ENCODE results near the gene ENSA.
"Not testable (repeated sequence)": the region's sequence is repeated elsewhere in the genome, so short reads cannot be mapped to it uniquely, and the experiment has no call there.

ENSA gene

GRCh38 chr1:150621497-150622302 is 7.7 kb downstream of the ENSA start:
- no peak for DNase-seq

DNA sequence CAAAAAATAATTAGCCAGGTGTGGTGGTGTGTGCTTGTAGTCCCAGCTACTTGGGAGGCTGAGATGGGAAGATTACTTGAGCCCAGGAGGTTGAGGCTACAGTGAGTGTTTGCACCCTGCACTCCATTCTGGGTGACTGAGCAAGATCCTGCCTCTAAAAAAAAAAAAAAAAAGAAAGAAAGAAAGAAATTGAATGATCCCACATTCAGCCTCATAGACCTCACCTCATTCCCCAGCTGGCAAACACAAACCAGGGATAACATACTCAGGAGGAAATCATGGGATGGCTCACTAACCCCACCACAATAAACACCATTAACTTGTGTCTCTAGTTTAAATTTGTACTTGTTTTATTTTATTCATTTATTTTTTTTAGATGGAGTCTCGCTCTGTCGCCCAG is 8.5 kb downstream of the ENSA start:
- no peak for DNase-seq

DNA sequence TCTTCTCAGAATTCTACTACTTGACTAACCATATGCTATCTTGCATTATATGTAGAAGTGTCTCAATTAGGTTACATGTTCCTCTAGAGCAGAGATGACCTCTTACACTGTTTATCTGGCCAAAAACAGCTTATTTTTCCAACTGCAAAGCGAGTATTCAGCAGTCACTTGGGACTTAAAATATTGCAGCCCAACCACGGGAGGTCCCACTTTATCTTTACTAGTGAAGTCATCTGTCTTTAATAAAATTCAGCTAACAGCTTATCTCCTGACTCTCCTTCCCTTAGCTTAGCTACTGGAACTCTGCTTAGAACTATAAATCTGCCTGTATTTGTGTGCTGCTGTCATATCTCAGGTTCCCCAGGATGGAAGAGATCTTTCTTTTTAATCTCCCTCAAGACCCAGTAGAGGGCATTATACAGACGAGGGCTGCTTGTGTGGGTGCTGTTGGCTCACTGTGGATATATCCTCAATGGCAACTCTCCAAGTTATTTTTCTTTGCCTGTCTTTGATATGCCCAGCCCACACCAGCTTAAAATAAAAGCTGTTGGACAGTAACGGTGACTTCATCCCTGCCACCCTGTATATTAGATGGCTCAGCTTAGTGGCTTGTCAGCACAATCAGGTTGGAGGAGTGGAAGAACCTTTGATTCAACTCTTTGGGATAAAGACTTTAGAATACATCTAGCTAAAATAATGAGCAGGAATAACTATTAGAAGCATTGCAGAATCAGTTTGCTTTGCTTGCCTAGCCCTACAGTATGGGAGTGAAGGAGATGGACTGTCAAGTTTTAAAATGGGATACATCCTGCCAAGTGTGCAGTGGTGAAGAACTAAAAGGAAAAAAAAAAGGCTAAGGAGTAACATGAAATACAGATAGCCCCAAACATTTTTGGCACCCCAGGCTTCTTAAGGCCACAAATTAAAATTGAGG is 9.6 kb downstream of the ENSA start:
- no peak for DNase-seq

- no peak for DNase-seq
Observed at GRCh38 chr1:150615346-150616201, 13.8 kb downstream of the ENSA start.

GRCh38 chr1:150613061-150613920 is 16.1 kb downstream of the ENSA start:
- DNase-seq, result no peak

- DNase-seq, result no peak
Observed at GRCh38 chr1:150612014-150612345, 17.4 kb downstream of the ENSA start.

DNA sequence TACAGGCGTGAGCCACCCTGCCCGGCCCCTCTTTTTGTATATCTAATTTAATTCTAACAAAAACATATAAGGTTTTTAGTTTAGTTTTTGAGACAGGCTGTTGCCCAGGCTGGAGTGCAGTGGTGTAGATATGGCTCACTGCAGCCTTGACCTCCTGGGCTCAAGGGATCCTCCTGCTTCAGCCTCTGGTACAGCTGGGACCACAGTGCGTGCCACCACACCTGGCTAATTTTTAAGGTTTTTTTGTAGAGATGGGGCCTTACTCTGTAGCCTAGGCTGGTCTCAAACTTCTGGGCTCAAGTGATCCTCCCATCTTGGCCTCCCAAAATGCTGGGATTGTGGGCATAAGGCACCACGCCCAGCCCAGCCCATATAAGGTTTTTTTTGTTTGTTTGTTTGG is 18.8 kb downstream of the ENSA start:
- no peak for DNase-seq

DNA sequence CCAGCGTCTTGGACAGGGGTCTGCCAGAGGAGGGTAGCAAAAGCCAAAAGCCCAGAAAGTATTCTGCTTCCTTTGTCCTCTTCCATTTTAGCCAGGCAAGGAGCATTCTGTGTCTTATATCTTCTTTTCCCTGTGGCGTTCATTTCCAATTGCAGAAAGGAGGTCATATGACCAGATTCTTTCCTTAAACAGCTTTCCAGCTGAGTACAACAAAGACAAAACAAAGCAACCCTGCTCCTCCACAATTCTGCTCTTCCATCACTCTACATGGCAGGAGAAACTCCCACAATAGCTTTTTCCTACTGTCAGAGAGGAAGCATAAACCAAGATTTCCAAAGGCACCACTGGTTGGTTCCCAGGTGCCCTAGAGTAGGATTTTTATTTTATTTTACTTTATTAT is 19.7 kb downstream of the ENSA start:
- DNase-seq, result no peak

DNA sequence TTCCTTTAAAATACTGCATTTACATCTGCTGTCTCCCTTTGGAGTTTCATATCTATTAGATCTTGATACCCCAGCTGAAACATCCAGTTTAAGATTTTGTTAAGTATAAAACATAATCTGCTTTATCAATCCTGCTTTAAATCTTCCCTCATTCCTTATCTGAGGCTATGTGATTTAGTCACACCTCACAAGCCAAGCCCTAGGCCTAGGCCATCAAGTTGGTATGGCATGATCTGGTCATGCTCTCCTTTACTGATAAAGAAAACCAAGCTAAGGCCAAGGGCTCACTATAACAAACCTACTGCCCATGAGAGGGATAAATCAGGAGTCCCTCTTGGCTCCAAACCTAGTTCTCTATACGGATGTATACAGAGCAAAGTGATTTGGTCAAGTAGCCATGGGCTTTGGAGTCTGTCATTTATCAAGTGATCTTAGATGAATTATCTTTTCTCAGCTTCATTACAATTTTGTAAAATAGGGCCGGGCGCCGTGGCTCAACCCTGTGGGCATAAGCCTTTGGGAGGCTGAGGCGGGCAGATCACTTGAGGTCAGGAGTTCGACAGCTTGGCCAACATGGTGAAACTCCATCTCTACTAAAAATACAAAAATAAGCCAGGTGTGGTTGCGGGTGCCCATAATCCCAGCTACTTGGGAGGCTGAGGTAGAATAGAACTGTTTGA is 22.8 kb downstream of the ENSA start:
- DNase-seq, result no peak

- DNase-seq, result not testable (repeated sequence)
Observed at GRCh38 chr1:150605451-150605731, 24.0 kb downstream of the ENSA start.

DNA sequence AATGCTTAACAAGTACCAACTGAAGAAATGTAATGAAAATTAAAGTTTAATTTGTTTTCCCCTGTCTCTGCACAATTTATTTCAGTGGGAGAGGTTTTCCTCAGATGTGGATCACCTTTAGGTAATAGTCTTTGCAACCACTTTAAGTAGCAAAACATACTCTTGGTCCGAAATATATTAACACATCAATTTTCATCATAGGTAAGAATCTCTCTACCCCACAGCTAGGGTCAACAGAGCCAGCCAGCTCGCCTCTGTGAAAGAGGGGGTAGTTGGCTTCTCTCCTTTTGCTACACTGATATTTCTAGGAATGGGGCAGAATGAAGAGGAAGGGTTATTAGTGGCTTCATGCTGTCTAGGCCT is 25.2 kb downstream of the ENSA start:
- DNase-seq, result no peak

DNA sequence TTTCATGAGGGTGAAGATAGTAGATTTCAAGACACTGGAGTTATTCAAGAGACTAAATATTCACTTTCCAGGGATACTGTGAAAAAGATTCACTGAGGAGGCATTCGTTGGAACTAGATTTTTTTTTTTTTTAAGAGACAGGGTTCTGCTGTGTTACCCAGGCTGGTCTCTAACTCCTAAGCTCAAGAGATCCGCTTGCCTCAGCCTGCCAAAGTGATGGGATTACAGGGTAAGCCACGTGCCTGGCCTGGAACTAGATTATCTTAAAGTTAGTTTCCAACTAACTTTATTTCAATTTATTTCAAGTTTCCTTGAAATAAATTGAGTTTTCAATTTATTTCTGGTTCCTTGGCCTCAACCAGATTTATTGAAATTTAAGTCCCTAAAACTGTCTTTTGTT is 25.7 kb downstream of the ENSA start:
- no peak for DNase-seq

GRCh38 chr1:150602372-150602771 is 27.0 kb downstream of the ENSA start:
- DNase-seq, result not testable (repeated sequence)

- no peak for DNase-seq
Observed at GRCh38 chr1:150601540-150601939, 27.9 kb downstream of the ENSA start.

- not testable (repeated sequence) for DNase-seq
Observed at GRCh38 chr1:150598346-150598745, 31.1 kb downstream of the ENSA start.

- no peak for DNase-seq
Observed at GRCh38 chr1:150596976-150597375, 32.4 kb downstream of the ENSA start.

- DNase-seq, result no peak
Observed at GRCh38 chr1:150596095-150596892, 33.1 kb downstream of the ENSA start.

DNA sequence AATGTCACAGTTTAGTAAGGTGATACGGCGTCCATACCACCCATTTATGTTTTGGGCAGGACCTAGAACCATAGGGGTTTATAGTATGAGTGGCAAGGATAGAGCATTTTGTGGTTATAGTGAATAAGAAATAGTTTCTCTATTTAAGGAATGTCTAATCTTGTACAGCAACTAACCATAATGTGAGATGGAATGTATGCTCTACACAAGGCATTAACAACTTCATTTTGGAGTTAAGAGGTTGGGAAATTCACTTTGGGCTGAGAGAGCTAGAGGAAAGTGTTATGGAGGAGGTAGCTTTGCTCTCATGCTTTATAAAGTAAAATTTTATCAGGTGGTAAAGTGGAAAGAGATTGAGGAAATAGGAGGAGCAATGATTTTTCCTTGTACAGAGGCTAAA is 47.0 kb downstream of the ENSA start:
- no peak for DNase-seq

- DNase-seq, result not testable (repeated sequence)
Observed at GRCh38 chr1:150581962-150582361, 47.5 kb downstream of the ENSA start.

DNA sequence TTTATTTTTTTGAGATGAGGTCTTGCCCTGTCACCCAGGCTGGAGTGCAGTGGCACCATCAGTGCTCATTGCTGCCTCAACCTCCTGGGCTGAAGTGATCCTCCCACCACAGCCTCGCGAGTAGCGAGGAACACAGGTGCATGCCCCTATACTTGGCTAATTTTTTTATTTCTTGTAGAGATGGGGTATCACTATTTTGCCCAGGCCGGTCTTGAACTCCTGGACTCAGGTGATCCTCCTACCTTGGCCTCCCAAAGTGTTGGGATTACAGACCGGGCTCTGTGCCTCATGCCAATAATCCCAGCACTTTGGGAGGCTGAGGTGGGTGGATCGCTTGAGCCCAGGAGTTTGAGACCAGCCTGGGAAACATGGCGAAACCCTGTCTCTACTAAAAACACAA is 48.0 kb downstream of the ENSA start:
- DNase-seq, result not testable (repeated sequence)

DNA sequence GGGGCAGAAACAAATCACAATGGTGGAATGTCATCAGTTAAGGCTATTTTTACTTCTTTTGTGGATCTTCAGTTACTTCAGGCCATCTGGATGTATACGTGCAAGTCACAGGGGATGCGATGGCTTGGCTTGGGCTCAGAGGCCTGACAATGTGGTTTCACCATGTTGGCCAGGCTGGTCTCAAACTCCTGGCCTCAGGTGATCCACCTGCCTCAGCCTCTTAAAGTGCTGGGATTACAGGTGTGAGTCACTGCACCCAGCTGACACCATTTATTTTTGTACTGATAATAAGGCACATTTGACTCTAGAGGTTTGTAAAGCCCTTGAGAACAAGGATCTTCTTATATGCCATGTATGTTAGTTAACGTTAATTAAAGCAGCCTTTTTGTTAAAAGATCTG is 48.4 kb downstream of the ENSA start:
- not testable (repeated sequence) for DNase-seq
